GM21423 (cell line): ENCODE data around the gene EFNB3.

Source experiments
- ATAC-seq: cut with Tn5 transposase; IDR thresholded peaks from one replicate; pipeline ENCODE4 v1.9.1; 2021; ENCODE audit warnings: mild to moderate bottlenecking, moderate library complexity; ENCODE audit not compliant: unreplicated experiment

EFNB3 gene

DNA sequence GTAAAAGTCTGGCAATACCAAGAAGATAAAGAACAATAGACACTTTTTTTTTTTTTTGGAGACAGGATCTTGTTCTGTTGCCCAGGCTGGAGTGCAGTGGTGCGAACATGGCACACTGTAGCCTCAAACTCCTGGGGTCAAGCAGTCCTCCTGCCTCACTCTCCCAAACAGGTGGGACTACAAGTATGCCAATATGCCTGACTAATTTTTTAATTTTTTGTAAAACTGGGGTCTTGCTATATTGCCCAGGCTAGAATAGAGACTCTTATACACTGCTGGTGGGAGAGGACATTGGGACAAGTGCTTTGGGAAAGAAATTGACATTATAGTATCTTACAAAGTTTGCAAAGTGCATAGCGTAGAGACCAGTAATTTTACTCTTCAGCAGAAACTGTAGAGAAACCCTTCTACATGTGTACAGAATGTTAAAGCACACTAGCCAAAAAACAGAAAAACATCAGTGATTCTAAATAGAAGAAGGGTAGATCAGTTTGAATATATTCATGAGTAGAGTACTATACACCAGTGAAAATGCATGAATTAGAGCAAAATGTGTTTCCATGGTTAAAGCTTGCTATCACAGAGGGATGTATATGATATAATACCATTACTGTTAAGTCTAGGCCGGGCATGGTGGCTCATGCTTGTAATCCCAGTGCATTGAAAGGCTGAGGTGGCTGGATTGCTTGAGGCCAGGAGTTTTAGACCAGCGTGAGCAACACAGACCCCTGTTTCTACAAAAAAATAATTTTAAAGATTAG, 7.0 kb upstream of the EFNB3 start:
- no peak for ATAC-seq

DNA sequence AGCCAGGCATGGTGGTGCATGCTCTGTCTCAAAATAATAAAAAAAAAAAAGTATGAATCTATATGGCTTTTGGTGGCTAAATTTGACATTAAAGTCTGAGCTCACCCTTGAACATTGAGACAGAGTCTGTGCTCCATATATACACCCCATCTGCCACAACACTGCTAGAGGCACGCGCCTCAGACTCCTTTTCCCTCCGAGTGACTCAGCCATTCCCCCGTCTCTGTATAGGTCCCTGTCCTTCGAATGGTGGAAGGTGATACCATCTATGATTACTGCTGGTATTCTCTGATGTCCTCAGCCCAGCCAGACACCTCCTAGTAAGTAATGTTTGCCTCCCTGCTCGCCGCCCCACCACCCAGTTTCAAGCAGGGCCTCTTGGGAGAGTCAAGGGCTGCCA, 4.5 kb upstream of the EFNB3 start:
- no peak for ATAC-seq

DNA sequence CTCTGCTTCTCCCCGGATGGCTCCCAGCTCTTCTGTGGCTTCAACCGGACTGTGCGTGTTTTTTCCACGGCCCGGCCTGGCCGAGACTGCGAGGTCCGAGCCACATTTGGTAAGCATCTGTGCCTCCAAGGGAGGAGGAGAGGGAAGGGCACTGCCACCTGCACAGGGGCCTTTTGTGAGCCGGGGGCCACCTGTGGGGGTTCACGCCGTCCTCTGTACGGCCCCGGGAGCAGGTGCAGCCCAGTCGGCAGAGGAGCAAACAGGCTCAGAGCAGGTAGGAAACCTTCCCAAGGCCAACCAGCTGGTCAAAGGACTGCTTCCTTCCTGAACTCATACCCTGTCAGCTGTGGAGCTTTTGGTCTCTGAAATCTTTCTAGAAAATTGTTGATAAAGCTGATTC, 3.3 kb upstream of the EFNB3 start:
- no peak for ATAC-seq

DNA sequence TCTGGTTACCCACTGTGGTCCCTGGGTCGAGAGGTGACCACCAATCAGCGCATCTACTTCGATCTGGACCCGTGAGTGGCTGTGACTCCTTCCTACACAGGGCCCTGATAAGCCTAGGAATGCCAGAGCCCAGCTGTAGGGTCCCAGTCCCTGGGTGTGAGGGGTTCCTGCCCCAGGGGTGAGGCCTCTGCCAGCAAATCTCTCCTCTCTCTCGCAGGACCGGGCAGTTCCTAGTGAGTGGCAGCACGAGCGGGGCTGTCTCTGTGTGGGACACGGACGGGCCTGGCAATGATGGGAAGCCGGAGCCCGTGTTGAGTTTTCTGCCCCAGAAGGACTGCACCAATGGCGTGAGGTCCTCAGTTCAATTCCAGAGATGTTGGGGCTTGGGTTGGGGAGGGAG, 2.2 kb upstream of the EFNB3 start:
- ATAC-seq, result no peak

DNA sequence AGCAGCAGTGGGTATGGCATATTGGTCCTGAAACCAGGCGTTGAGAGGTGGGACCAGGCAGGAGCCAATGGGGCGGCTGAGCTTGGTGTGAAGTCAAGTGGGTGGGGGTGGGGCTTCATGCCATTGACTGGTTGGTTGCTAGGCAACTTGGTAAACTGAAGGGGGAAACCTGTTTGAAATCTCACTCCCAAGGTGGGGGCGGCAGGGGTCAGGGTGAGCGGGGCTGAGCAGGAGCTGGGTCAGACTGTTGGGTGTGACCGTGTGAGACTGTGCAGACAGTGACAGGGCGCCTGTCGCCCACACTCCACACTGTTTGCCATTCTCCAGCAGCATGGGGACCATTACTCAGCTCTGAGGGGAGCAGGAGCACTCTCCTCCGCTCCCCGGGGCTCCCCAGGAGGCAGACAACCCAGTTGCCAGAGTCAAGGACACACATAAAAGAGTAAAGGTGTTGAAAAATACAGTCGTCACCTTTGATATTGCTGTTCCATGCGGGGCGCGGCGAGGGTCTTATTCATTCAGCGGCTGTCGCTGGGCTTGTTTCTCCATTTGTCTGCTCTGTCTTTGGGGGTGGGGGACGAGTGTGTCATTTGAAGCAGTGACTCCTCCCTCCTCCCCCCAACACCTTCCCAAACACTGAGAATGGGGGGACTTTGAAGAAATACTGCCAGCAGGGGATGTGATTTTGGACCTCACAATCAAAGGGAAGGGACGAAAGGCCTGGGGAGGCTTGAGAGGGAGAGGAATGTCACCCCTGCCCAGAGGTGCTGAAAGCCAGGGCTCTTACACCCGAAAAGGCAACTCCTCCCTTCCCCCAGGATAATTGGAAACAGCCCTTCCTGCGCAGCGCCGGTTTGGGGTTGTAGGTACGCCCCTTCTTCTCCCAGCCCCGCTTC, 1.2 kb upstream of the EFNB3 start:
- no peak for ATAC-seq

DNA sequence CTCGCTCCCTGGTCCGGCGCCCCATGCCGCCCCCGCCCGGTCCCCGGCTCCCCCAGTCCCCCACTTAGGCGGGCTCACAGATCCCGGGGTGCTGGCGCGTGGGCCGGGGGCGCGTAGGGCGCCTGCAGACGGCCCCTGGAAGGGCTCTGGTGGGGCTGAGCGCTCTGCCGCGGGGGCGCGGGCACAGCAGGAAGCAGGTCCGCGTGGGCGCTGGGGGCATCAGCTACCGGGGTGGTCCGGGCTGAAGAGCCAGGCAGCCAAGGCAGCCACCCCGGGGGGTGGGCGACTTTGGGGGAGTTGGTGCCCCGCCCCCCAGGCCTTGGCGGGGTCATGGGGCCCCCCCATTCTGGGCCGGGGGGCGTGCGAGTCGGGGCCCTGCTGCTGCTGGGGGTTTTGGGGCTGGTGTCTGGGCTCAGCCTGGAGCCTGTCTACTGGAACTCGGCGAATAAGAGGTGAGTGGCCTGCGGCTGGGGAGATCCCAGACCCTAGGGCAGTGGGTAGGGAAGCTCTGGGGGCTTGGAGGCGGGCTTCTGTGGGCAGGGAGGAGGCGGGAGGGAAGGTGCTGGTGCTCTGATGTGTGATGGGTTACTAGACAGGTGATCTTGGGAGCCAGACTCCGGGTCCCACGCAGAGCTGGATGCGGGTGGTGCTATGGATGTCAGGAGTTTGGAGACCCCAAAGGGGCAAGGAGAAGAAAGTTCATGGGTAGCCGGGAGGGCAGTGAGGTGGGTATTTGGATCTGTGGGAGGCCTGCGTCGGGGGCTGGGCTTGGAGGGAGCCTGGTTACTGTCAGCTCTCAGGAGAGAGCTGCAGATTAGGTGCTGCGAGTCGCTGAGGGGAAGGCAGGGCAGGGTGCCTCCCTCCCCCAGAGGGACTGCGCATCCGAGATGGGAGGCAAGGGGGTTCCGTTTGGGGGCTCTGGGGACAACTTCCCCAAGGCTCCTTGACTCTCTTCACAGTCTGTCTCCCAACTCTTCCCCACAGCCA, 560 bp downstream of the EFNB3 start:
- no peak for ATAC-seq

DNA sequence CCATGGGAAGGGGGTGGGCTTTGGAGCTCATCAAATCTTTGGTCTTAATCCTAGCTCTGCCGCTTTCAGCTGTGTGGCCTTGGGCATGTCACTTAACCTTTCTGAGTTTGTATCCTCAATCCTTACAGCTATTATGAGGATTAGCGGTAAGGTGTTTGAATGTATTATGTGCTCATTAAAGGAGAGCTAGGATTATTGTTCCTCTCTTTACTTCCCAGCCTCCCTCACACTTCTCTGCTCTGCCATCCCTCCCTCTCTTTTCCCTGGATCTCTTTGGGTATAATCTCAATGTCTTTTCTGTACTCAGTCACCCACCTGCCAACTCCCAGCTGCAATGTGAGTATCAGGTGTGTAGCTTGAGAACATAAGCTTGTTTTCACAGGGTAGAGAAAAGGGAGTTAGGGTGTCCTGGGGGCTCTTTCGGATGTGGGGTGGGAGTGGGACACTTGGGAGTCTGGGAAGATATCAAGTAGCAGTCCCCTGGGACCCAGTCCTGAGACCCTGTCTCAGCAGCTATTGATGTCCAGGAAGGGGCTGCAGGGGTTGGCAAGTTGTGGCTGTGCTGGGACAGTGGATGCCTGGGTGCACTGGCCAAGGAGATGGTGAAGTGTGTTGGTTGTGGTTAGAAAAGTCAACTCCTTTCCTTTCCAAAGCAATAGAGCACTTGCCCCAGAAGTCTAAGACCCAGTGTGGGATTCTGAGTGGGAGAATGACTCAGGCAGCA, 1.8 kb downstream of the EFNB3 start:
- ATAC-seq, result no peak

DNA sequence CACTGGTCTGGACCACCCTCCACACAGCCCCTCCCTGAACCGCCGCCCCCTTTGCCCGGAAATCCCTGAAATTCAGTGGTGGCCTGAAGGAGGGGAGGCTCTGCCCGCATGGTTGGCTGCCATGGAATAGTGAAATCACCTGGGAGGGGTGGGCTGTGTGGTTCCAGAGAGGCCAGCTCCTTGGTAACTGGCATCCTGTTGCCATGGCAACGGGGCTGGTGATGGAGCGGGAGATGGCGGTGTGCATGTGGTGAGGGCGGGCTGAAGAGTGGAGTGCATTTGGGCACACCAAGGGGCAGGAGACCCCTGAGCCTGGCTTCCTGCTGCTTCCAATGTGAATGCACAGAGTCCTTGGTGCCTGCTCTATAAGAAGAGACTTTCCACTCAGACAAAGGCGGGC, 2.4 kb downstream of the EFNB3 start:
- no peak for ATAC-seq

DNA sequence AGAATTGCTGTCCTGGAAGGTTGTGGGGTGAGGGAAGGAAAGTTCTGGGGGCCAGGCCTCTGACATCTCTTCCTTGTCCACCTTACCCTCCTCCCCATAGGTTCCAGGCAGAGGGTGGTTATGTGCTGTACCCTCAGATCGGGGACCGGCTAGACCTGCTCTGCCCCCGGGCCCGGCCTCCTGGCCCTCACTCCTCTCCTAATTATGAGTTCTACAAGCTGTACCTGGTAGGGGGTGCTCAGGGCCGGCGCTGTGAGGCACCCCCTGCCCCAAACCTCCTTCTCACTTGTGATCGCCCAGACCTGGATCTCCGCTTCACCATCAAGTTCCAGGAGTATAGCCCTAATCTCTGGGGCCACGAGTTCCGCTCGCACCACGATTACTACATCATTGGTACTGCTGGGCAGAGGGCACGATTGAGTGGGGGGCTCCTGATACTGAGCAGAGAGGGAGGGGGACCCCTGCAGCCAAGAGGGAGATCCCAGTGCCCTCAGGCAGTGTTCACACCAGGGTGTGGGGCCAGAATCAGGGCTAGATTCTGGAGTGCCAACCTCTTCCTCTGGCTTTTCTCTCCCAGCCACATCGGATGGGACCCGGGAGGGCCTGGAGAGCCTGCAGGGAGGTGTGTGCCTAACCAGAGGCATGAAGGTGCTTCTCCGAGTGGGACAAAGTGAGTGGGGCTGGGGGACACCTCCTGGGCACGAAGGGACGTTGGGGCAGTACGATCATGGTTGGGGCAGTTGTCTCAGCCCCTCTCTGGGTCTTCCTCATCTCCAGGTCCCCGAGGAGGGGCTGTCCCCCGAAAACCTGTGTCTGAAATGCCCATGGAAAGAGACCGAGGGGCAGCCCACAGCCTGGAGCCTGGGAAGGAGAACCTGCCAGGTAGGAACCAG, 3.1 kb downstream of the EFNB3 start:
- no peak for ATAC-seq

DNA sequence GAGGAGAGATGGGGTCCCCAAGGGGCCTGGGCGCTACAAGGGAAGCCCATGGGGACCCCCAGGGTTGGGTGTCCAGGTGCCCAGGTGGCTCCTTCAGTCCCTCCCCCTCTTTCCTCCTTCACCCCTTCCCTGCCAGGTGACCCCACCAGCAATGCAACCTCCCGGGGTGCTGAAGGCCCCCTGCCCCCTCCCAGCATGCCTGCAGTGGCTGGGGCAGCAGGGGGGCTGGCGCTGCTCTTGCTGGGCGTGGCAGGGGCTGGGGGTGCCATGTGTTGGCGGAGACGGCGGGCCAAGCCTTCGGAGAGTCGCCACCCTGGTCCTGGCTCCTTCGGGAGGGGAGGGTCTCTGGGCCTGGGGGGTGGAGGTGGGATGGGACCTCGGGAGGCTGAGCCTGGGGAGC, 4.0 kb downstream of the EFNB3 start:
- no peak for ATAC-seq

DNA sequence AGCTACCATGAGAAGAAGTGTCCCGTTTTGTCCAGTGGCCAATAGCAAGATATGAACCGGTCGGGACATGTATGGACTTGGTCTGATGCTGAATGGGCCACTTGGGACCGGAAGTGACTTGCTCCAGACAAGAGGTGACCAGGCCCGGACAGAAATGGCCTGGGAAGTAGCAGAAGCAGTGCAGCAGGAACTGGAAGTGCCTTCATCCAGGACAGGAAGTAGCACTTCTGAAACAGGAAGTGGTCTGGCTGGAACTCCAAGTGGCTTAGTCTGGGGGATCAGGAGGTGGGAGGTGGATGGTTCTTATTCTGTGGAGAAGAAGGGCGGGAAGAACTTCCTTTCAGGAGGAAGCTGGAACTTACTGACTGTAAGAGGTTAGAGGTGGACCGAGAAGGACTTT, 5.3 kb downstream of the EFNB3 start:
- no peak for ATAC-seq

DNA sequence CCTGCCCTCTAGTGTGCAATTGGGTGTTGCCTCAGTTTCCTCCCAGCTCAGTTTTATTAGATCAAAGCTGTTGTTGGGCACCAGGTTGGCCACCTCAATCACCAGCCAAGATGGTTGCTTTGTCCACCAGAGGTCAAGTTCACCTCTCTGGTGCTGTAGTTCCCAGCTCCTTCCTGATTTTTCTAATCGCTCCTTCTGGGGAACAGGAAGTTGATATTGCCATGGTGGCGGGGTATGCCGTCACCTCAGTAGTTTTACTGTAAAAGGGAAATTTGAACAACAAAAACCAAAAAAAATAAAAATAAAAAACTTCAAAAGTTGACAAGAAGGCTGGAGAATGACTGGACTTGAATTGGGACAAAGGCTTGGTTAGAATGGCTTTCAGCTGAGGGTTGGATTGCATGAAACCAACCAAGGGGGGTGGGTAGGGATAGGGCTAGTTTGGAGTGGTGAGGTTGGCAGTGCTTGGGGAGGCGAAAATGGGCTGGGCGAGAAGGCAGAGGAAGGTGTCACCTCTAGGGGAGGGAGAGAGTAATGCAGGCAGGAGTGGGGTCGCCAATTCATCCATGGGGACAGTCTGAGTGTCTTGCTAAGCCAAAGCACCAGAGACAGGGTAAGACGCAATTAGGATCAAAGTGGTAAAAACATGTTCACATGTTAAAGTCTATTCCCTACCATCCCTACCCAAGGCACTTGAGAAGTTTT, 6.2 kb downstream of the EFNB3 start:
- no peak for ATAC-seq

DNA sequence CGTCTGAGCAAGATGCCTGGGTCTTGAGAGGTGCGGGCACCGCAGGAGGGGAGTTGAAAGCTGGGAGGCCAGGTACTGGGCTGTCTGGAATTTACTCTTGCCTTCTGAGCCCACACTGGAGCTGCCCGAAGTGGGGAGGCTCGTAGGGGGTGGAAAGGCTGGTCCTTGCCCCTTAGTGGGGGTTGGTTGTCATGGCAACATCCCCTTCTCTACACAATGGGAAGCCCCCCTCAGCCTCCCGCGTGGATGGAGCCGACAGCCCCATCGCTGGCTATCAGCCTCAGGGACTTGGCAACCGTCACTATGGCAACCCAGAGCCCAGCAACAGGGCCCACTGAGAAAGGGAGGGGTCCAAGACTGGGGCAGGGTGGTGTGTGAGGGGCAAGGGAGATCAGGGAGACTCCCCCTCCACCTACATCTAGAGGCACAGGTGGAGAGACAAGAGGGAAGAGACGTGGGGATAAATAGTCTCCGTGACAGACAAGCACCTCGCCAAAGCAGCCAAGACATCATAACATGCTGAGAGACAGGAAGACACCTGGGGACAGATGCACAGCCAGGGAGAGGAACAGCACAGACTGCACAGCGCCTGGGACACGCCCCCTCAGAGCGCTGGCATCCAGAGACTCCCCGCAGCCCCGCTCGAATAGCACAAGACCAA, 7.2 kb downstream of the EFNB3 start:
- no peak for ATAC-seq

DNA sequence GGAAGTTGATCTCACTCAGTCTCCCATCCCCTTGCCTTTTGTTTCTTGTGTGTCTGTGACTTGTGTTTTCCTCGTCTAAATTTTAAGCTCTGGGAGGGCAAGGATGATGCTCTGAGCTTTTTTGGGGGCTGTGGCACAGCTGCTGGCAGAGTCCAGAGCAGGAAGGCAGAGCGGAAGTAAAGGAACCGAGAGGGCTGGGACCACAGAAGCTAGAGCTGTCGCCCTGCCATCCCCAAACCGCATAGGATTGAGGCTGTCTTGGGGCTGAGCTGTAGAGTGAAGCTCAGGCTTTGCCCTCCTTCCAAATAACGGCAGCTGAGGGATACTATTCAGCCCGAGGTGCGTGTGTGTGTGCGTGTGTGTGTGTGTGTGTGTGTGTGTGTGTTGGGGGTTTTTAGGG, 8.8 kb downstream of the EFNB3 start:
- no peak for ATAC-seq

DNA sequence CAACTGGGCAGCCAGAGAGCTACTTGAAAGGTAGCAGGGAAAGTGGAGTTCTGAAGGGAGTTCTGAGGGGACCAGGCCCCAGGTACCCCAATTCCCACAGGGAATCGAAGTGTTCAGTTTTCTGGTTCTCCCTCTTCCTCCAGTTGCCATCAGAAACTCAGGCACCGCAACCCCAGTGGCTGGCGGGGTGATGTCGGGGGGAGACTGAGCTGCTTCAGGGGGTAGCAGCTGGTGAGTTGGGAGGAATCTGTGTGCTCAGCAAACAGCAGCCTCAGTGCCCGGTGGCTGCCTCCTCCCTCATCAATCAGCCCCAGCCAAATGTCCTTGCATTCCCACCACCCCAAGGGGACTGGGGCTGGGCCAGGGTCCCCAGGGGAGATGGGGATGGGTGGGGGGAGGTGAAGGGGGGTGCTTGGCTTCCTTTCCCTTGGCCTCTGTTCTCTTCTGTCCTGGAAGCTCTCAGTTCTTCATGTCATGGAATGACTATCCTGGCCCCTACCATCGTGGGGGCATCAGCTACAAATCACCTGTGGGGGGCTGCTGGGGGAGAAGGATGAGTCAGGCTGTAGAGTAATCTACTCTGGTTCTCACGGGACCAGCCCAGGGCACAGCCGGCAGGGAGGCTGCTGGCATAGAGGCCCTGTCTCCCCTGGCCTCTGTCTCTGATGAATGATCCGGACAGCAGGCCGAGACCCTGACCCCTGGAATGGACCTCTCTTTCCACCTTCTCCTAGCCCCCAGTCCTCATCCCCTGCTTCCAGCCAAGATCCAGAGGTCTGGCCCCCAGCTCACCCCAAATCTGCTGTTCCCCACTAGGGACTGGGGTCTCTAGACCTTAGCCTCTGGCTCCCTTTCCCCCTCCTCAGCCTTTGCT, 10.0 kb downstream of the EFNB3 start:
- no peak for ATAC-seq

DNA sequence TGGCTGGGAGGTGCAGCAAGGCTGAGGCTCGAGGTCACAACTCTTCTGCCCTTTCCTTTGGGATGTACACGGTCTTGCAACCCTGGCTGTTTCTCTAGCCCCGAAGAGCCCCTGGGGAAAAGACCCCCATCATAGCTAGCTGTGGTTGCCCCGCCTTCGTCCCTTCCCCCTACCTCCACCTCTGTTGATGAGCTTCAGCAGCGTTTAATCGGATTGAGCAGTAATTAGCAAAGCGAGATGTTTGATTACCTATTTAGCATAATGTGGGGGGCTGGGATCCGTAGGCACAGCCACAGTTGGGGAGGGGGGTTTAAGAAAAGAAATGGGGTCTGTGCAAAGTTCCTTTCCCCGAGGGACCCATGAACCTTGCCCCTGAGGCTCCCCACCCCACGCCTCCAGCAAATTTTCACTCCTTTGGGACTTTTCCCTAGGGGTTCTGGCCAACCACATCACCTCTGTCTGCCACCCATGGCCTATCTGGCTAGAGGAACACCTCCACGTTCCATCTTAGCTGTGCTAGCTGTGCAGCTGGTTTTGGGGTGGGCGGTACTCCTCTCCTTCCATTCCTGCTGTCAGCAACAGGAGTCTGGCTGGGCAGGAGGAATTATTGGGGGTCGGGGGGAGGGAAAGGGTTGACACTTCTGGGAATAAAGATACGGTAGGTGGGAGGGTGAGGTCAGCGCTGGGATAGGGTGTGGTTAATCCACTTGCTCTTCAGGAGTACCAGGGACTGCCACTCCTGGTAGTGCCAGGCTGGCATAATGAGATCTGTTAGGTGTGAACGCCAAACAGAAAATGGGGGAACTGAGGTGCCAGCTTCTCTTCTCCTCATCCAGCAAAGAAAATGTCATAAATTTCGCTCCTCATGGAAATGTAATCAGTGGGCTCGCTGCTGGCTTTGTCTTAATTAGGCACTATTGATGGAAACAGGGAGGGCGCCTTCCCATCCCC, 11.2 kb downstream of the EFNB3 start:
- ATAC-seq, result no peak
